ENCODE results near the gene CRB3. TPM values are rescaled to one million over a fixed set of nuclear protein-coding genes. Genes with fewer than 3 reads are reported as not detected.

CRB3 gene
- total and polyA plus RNA-seq, 2 of the 13 experiments (the other 11 are each of a cell fraction or from before 2014, with no cell fraction given), result 10.6 to 25.6 TPM

DNA sequence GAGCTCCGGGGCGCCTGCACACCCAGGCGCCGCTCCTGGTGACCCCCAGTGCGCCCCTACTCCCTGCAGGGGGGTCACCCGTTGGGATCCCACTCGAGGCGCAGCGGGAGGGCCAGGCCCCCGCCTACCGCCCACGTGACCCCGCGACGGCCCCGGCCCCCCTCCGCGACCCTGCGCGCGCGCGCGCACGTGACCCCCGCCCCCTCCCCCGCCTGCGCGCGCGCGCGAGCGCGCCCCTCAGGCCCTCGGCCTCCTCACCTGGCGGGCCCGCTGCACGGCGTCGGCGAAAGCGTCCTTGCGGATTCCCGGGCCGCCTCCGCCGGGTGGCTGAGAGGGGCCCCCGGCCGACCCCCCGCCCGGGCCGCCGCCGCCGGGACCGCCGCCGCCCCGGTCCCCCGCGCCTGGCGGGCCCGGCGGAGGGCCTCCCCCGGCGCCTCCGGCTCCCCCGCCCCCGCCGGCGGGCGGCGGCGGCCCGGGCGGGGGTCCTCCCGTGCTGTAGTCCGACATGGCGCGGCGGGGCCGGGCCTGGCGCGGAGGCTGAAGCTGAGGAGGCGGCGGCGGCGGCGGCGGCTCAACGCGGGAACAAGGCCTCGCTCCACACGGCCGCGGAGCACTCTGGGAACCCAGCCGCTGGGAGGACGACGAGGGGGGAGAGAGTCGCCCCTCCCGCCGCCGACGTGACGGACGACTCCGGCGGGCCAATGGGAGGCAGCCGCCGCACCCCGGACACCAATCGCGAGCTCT is 39.7 kb upstream of the CRB3 start, which contains the start of gene KHSRP (continued):
- TF ChIP-seq, protein P1, sequence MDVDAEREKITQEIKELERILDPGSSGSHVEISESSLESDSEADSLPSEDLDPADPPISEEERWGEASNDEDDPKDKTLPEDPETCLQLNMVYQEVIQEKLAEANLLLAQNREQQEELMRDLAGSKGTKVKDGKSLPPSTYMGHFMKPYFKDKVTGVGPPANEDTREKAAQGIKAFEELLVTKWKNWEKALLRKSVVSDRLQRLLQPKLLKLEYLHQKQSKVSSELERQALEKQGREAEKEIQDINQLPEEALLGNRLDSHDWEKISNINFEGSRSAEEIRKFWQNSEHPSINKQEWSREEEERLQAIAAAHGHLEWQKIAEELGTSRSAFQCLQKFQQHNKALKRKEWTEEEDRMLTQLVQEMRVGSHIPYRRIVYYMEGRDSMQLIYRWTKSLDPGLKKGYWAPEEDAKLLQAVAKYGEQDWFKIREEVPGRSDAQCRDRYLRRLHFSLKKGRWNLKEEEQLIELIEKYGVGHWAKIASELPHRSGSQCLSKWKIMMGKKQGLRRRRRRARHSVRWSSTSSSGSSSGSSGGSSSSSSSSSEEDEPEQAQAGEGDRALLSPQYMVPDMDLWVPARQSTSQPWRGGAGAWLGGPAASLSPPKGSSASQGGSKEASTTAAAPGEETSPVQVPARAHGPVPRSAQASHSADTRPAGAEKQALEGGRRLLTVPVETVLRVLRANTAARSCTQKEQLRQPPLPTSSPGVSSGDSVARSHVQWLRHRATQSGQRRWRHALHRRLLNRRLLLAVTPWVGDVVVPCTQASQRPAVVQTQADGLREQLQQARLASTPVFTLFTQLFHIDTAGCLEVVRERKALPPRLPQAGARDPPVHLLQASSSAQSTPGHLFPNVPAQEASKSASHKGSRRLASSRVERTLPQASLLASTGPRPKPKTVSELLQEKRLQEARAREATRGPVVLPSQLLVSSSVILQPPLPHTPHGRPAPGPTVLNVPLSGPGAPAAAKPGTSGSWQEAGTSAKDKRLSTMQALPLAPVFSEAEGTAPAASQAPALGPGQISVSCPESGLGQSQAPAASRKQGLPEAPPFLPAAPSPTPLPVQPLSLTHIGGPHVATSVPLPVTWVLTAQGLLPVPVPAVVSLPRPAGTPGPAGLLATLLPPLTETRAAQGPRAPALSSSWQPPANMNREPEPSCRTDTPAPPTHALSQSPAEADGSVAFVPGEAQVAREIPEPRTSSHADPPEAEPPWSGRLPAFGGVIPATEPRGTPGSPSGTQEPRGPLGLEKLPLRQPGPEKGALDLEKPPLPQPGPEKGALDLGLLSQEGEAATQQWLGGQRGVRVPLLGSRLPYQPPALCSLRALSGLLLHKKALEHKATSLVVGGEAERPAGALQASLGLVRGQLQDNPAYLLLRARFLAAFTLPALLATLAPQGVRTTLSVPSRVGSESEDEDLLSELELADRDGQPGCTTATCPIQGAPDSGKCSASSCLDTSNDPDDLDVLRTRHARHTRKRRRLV (CRISPR knock-in tag; IDR thresholded peaks at IDR 0.05), result no peak
- TF ChIP-seq ZNF879 (CRISPR knock-in tag; IDR thresholded peaks at IDR 0.05) (no peak), ZNF570 (CRISPR knock-in tag; IDR thresholded peaks at IDR 0.05; ENCODE audit: borderline replicate concordance) (no peak), ZFY (CRISPR knock-in tag; IDR thresholded peaks at IDR 0.05) (peak; percentile 93), CEBPB (IDR thresholded peaks at IDR 0.05; ENCODE audit: borderline replicate concordance, low read depth, low read length) (no peak), POGZ (CRISPR knock-in tag; IDR thresholded peaks at IDR 0.05) (0 out of 2 replicates have a peak, but pooled peaks have one; percentile 8), ZNF564 (CRISPR knock-in tag; IDR thresholded peaks at IDR 0.05) (0 out of 2 replicates have a peak, but pooled peaks have one; percentile 38), MXI1 (IDR thresholded peaks at IDR 0.05; ENCODE audit: borderline replicate concordance, low read depth, low read length) (peak; percentile 55; the same call in 1 of the 3 replicates), ZNF430 (CRISPR knock-in tag; IDR thresholded peaks at IDR 0.05) (peak; percentile 47; the same call in 1 of the 2 replicates), HOXD1 (CRISPR knock-in tag; IDR thresholded peaks at IDR 0.05) (0 out of 2 replicates have a peak, but pooled peaks have one; percentile 50), ZFX (CRISPR knock-in tag; IDR thresholded peaks at IDR 0.05; ENCODE audit: low read depth) (peak; percentile 85), MAZ (IDR thresholded peaks at IDR 0.05; ENCODE audit: borderline replicate concordance, low read depth, low read length) (0 out of 2 replicates have a peak, but pooled peaks have one; percentile 26), MAZ (CRISPR knock-in tag; IDR thresholded peaks at IDR 0.05; ENCODE audit: low read depth) (peak; percentile 53; the same call in 1 of the 2 replicates), SRSF1 (optimal IDR thresholded peaks at IDR 0.05; ENCODE audit: low read depth, low read length) (peak; percentile 48)
- TF ChIP-seq, protein P2, sequence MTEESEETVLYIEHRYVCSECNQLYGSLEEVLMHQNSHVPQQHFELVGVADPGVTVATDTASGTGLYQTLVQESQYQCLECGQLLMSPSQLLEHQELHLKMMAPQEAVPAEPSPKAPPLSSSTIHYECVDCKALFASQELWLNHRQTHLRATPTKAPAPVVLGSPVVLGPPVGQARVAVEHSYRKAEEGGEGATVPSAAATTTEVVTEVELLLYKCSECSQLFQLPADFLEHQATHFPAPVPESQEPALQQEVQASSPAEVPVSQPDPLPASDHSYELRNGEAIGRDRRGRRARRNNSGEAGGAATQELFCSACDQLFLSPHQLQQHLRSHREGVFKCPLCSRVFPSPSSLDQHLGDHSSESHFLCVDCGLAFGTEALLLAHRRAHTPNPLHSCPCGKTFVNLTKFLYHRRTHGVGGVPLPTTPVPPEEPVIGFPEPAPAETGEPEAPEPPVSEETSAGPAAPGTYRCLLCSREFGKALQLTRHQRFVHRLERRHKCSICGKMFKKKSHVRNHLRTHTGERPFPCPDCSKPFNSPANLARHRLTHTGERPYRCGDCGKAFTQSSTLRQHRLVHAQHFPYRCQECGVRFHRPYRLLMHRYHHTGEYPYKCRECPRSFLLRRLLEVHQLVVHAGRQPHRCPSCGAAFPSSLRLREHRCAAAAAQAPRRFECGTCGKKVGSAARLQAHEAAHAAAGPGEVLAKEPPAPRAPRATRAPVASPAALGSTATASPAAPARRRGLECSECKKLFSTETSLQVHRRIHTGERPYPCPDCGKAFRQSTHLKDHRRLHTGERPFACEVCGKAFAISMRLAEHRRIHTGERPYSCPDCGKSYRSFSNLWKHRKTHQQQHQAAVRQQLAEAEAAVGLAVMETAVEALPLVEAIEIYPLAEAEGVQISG (CRISPR knock-in tag; IDR thresholded peaks at IDR 0.05), result peak; percentile 50
- TF ChIP-seq, protein P3, sequence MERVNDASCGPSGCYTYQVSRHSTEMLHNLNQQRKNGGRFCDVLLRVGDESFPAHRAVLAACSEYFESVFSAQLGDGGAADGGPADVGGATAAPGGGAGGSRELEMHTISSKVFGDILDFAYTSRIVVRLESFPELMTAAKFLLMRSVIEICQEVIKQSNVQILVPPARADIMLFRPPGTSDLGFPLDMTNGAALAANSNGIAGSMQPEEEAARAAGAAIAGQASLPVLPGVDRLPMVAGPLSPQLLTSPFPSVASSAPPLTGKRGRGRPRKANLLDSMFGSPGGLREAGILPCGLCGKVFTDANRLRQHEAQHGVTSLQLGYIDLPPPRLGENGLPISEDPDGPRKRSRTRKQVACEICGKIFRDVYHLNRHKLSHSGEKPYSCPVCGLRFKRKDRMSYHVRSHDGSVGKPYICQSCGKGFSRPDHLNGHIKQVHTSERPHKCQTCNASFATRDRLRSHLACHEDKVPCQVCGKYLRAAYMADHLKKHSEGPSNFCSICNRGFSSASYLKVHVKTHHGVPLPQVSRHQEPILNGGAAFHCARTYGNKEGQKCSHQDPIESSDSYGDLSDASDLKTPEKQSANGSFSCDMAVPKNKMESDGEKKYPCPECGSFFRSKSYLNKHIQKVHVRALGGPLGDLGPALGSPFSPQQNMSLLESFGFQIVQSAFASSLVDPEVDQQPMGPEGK (CRISPR knock-in tag; IDR thresholded peaks at IDR 0.05), result peak; percentile 97
- TF ChIP-seq, protein P4, sequence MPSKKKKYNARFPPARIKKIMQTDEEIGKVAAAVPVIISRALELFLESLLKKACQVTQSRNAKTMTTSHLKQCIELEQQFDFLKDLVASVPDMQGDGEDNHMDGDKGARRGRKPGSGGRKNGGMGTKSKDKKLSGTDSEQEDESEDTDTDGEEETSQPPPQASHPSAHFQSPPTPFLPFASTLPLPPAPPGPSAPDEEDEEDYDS (CRISPR knock-in tag; IDR thresholded peaks at IDR 0.05), result 0 out of 2 replicates have a peak, but pooled peaks have one; percentile 15

Data from HepG2 (cell line).